ENCODE data around the gene RASGRP1. TPM values are rescaled to one million over a fixed set of nuclear protein-coding genes. Genes with fewer than 3 reads are reported as not detected.

Gene RASGRP1
- polyA plus RNA-seq, 1 of the 3 experiments (the other 2 are of a cell fraction): 0.03 TPM

DNA sequence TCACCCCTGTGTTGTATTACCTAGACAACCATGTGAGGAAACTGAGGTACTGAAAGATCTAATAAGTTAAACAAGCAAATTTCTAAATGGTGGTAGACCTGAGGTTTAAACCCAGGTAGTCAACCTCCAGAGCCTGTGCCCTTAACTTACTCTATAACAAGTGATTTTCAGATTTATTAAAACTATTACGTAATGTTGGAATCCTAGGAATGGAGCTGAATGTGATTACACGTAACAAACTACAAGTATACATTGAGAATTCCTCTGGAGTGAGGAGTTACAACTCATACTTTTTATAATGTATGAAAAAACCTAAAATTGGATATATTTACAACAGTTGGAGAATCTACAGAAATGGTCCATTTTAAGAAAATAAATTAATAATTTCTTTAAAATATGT is 92.6 kb downstream of the RASGRP1 start (continued):
- TF ChIP-seq, protein P1, sequence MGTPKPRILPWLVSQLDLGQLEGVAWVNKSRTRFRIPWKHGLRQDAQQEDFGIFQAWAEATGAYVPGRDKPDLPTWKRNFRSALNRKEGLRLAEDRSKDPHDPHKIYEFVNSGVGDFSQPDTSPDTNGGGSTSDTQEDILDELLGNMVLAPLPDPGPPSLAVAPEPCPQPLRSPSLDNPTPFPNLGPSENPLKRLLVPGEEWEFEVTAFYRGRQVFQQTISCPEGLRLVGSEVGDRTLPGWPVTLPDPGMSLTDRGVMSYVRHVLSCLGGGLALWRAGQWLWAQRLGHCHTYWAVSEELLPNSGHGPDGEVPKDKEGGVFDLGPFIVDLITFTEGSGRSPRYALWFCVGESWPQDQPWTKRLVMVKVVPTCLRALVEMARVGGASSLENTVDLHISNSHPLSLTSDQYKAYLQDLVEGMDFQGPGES (IDR thresholded peaks at IDR 0.05; ENCODE audit: low read depth, low read length): no peak
- TF ChIP-seq EZH2phosphoT487 (IDR thresholded peaks at IDR 0.05; ENCODE audit: borderline replicate concordance, low read depth) (no peak), RXRA (IDR thresholded peaks at IDR 0.05; ENCODE audit: borderline replicate concordance, low read depth) (no peak), ELF1 (IDR thresholded peaks at IDR 0.05) (no peak), FOXJ3 (CRISPR knock-in tag; IDR thresholded peaks at IDR 0.05) (no peak), RAD21 (IDR thresholded peaks at IDR 0.05; ENCODE audit: low read length) (no peak)

DNA sequence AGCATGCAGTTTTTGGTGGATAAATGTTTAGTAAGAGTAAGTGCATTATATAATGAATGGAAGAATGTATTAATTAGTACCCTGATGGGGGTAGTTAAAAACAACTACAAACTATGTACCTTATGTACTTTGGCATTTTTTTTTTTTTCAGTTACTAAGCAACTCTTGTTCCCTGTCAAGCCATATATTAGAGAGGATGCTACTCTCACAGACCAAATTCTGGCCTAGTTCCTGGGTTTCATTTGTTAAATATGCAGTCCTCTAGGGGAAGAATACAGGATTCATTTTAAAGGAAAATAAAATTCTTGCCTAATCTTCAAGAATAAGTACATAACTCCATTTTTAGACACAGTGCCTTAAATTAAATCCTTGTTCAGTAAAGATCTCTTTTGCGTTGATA is 93.8 kb downstream of the RASGRP1 start:
- Histone ChIP-seq H3K36me3 (replicated peaks in 1 of 2; ENCODE audit: control insufficient read depth in 1 of 2, insufficient read depth in 2 of 2, low read length in 1 of 2) (peaks cover 27 to 56% of the 10 kb centered on the region in 2 experiments), H3K9me3 (no peaks in the 10 kb centered on the region), H3K79me2 (ENCODE audit: insufficient read depth) (peaks cover 25% of the 10 kb centered on the region), H3K4me2 (no peak overlapping the region), H3F3A (replicated peaks; ENCODE audit: insufficient read depth) (no peaks in the 10 kb centered on the region), H3K4me1 (ENCODE audit: control insufficient read depth in 1 of 2, insufficient read depth in 2 of 2, low read depth in 1 of 2, low read length in 1 of 2) (no peaks in the 10 kb centered on the region; a peak in 1 of 4 replicates), H3K27ac (ENCODE audit: low read depth in 2 of 2, low read length in 1 of 2) (no peak overlapping the region), H3K4me3 (ENCODE audit: low read depth in 2 of 2, low read length in 1 of 2) (no peak overlapping the region), H3K9ac (no peak overlapping the region), H3K9me2 (no peaks in the 10 kb centered on the region), H2AFZ (ENCODE audit: low read depth) (no peak overlapping the region), H3K27me3 (ENCODE audit: insufficient read depth) (no peaks in the 10 kb centered on the region), H4K20me1 (ENCODE audit: insufficient read depth) (no peaks in the 10 kb centered on the region)
- 93% methylated on average over 1 of the region's 1 CpG for WGBS (ENCODE audit: low lambda C conversion rate)
- no peak for DNase-seq
- ChIA-PET POLR2A (no interaction called here), CTCF (interaction anchor here (1.7 to 2.6 kb wide), 3 partner anchors 16 to 220 kb away, joined by 7 to 14 read pairs (median 14); partner anchors contain the start of gene FAM98B)
- TF ChIP-seq, protein P2, sequence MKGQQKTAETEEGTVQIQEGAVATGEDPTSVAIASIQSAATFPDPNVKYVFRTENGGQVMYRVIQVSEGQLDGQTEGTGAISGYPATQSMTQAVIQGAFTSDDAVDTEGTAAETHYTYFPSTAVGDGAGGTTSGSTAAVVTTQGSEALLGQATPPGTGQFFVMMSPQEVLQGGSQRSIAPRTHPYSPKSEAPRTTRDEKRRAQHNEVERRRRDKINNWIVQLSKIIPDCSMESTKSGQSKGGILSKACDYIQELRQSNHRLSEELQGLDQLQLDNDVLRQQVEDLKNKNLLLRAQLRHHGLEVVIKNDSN (IDR thresholded peaks at IDR 0.05; ENCODE audit: borderline replicate concordance, low read depth): no peak
- TF ChIP-seq TCF12 (IDR thresholded peaks at IDR 0.05) (no peak), FOXM1 (IDR thresholded peaks at IDR 0.05; ENCODE audit: low read depth) (no peak), YY1 (IDR thresholded peaks at IDR 0.05; ENCODE audit: low read depth) (no peak), POLR2AphosphoS5 (IDR thresholded peaks at IDR 0.05; ENCODE audit: low read depth, low read length) (no peak), NFIC (IDR thresholded peaks at IDR 0.05; ENCODE audit: borderline replicate concordance) (no peak), EZH2phosphoT487 (IDR thresholded peaks at IDR 0.05; ENCODE audit: borderline replicate concordance, low read depth) (no peak), EP300 (IDR thresholded peaks at IDR 0.05; ENCODE audit: borderline replicate concordance in 1 of 2, low read depth in 1 of 2, low read length in 1 of 2) (no peak), RFX5 (IDR thresholded peaks at IDR 0.05; ENCODE audit: low read length) (no peak), TAF1 (IDR thresholded peaks at IDR 0.05; ENCODE audit: borderline replicate concordance, low read depth, low read length) (no peak), FOXJ3 (CRISPR knock-in tag; IDR thresholded peaks at IDR 0.05) (no peak), TEAD4 (IDR thresholded peaks at IDR 0.05; ENCODE audit: borderline replicate concordance, insufficient read depth) (no peak), JUND (IDR thresholded peaks at IDR 0.05) (no peak), ELF1 (IDR thresholded peaks at IDR 0.05) (no peak), RAD21 (IDR thresholded peaks at IDR 0.05; ENCODE audit: low read length) (no peak)
- TF ChIP-seq, protein P3, sequence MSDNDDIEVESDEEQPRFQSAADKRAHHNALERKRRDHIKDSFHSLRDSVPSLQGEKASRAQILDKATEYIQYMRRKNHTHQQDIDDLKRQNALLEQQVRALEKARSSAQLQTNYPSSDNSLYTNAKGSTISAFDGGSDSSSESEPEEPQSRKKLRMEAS (IDR thresholded peaks at IDR 0.05; ENCODE audit: low read depth): no peak
- TF ChIP-seq, protein P4, sequence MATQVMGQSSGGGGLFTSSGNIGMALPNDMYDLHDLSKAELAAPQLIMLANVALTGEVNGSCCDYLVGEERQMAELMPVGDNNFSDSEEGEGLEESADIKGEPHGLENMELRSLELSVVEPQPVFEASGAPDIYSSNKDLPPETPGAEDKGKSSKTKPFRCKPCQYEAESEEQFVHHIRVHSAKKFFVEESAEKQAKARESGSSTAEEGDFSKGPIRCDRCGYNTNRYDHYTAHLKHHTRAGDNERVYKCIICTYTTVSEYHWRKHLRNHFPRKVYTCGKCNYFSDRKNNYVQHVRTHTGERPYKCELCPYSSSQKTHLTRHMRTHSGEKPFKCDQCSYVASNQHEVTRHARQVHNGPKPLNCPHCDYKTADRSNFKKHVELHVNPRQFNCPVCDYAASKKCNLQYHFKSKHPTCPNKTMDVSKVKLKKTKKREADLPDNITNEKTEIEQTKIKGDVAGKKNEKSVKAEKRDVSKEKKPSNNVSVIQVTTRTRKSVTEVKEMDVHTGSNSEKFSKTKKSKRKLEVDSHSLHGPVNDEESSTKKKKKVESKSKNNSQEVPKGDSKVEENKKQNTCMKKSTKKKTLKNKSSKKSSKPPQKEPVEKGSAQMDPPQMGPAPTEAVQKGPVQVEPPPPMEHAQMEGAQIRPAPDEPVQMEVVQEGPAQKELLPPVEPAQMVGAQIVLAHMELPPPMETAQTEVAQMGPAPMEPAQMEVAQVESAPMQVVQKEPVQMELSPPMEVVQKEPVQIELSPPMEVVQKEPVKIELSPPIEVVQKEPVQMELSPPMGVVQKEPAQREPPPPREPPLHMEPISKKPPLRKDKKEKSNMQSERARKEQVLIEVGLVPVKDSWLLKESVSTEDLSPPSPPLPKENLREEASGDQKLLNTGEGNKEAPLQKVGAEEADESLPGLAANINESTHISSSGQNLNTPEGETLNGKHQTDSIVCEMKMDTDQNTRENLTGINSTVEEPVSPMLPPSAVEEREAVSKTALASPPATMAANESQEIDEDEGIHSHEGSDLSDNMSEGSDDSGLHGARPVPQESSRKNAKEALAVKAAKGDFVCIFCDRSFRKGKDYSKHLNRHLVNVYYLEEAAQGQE (IDR thresholded peaks at IDR 0.05; ENCODE audit: low read depth, low read length): no peak

Data from SK-N-SH (cell line).